NCI-H1092 (cell line): ENCODE measurements around the gene TRIM23.
"Not testable (repeated sequence)": the region's sequence is repeated elsewhere in the genome, so short reads cannot be mapped to it uniquely, and the experiment has no call there.

Source experiments
- DNase-seq: peaks from one replicate; lab custom pipeline; 2025; lab: John Stamatoyannopoulos, UW

The TRIM23 gene

GRCh38 chr5:65624025-65624570 lies at the start of gene TRIM23:
Gene TRIM23, minus strand, starts transcription at chr5:65624333. Its CDS starts 59 bp downstream, at chr5:65624274.
- DNase-seq: peak; percentile 88

DNA sequence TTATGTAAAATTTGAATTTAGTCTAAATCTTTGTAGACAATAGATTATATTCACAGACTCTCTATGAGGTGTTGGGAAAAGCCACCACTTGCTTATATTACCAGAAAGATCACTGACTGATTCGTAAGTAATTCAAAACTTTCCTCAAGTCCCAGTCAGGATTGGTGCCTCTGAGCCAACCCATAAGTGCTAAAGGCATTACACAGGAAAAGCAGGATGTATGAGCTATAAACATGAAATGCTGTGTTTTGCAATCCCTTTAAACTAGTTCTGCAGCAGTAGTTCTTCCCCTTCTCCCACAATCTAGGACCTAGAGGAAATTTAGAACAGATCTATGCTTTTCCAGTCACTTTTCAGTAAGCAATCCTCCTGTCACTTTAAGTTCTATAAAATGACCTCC lies 48.7 kb upstream of the TRIM23 start:
- no peak for DNase-seq

DNA sequence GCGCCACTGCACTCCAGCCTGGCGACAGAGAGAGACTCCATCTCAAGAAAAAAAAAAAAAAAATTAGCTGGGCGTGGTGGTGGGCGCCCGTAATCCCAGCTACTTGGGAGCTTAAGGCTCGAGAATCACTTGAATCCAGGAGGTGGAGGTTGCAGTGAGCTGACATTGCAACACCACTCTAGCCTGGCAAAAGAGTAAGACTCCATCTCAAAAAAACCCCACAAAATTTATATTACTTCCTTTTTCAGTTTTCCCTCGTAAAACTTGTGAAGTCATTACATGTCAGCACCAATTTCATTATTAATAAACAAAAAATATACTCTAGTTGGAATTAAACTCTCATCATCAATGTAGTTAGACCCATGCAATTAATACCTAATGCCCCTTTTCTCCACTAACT lies 44.6 kb upstream of the TRIM23 start:
- DNase-seq: no peak

DNA sequence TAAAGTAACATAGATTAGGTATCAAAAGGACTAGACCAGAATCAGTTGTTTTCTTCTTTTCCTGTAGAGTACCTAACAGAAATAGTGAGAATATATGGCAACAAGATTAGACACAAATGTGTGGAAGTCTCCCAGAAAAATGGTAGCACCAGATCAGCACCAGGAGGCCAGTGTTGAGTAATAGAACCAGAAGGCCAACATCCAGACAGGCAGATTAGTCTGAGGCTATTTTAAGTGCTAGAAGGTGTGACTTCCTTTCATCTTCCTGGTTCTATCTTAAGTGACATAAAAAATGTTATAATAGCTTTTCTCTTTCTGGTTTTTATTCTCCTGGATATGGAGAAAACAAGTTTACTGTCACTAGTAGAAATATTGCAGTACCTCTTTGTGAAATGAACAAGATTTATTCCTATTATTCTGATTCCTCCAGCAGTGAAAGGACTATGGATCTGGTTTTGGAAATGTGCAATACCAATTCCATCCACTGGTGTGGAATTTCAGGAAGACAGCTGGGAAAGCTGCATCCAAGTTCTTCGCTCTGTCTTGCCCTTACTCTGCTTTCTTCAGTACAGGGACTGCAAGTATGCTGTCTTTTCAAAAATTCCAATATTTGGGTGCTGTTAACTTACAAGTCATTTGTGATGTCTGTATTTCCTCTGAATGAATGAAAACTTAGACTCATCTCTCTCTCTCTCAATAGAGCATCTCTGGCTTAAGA lies 39.8 kb upstream of the TRIM23 start:
- DNase-seq: no peak

GRCh38 chr5:65654713-65655112 lies 30.6 kb upstream of the TRIM23 start:
- no peak for DNase-seq

DNA sequence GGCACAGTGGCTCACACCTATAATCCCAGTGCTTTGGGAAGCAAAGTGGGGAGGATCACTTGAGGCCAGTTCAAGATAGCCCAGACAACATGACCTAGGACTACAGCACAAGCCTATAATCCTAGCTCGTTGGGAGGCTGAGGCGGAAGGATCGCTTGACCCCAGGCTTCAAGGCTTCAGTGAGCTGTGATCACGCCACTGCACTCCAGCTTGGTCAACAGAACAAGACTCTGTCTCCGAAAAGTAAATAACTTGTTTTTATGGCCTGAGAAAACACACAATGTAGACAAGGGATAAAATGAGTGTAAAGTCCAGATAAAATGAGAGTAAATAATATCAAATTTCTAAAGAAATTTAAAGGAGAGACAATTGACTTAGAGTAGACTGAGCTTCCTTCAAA lies 27.0 kb upstream of the TRIM23 start:
- DNase-seq: no peak

DNA sequence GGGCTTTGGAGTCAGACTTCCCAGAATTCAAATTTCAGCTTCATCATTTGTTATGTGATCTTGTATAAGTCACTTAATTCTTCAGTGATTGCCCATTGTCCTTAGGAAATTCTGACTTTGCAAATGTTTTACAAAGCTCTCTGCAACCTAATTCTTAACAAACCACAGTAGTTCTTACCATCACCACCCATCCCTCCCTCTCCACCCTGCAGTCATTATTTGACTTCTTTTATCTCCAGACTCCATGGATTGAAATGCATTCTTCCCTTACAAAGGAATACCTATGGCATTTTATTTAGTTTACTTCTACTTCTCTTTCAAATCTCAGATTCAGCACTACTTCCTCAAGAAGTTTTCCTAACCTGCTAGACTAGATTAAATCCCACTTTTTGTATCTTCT lies 23.8 kb upstream of the TRIM23 start:
- DNase-seq: no peak

DNA sequence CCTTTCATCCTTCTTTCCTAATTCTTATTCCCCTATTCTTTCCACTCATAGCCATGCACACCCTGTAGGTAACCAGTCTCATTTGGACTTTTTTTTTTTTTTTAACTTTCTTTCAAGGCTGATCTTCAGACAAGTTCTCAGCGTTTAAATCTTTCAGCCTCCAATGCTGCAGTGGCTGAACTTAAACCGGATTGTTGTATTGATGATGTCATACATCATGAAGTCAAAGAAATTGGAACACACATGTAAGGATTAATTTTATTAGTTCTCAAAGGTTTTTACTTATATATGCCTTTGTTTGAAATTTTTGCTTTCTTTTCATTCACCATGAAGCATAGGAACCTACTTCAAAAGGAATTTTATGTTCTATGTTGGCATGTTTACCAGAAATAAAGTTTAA lies 22.8 kb upstream of the TRIM23 start:
- DNase-seq: no peak

DNA sequence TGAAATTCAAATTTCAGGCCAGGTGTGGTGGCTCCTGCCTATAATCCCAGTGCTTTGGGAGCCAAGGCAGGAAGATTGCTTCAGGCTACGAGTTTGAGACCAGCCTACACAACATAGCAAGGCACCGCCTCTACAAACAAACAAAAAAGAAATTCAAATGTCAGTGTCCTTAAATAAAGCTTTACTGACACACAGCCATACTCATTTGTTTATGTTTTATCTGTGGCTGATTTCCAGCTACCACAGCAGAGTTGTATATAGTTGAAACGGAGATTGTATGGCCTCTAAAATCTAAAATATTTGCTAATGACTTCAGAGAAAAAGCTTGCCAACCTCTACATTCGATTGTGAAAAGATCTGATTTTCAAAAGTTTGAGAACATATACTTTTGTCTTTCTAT lies 16.1 kb upstream of the TRIM23 start:
- no peak for DNase-seq

GRCh38 chr5:65630981-65631380 lies 6.8 kb upstream of the TRIM23 start:
- no peak for DNase-seq

DNA sequence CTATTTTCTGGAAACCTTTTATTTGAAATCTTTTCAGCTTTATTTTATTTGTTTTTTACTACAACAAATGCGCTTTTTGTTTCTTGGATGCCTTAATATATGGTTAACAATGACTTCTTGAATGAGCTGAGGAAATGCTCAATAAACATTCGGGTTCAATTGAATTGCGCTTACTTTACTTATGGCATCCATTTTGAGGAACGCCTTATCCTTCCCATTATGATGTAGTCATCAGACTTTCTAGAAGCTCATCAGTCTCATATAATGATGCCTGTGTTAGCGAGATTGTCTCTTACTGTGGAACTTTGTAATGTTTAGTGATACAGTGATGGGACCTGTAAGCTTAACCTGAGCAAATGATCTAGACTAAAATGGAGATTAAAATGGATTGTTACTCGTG lies 1.6 kb upstream of the TRIM23 start:
- DNase-seq: no peak

GRCh38 chr5:65624571-65625555 lies 730 bp upstream of the TRIM23 start, which contains the start of the genes SHLD3 and TRAPPC13:
Gene SHLD3, plus strand, starts transcription at chr5:65625027. Its CDS starts 4,561 bp downstream, at chr5:65629588.
Gene TRAPPC13, plus strand, starts transcription at chr5:65625027. Its CDS starts 34 bp downstream, at chr5:65625061.
- DNase-seq: peak; percentile 88

- no peak for DNase-seq
Observed at GRCh38 chr5:65623482-65623881, 651 bp downstream of the TRIM23 start.

GRCh38 chr5:65621961-65622360 lies 2.2 kb downstream of the TRIM23 start:
- not testable (repeated sequence) for DNase-seq

DNA sequence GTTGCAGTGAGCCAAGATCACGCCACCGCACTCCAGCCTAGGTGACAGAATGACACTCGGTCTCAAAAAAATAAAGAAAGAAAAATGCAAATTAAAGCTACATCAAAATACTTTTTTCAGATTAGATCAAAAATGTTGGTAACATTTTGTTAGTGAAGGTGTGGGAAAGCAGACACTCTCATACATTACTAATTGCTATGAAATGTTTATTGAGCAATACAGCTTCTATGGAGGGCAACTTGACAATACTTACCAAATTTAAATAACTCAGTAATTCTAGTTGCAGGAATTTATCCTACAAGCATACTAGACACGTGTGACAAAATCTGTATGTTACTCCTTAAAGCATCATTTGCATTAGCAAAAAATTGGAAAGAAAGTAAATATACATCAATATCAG lies 4.1 kb downstream of the TRIM23 start:
- DNase-seq: no peak

- DNase-seq: no peak
Observed at GRCh38 chr5:65612298-65612907, 11.7 kb downstream of the TRIM23 start.

- DNase-seq: peak; percentile 10
Observed at GRCh38 chr5:65611524-65611923, 12.6 kb downstream of the TRIM23 start.

DNA sequence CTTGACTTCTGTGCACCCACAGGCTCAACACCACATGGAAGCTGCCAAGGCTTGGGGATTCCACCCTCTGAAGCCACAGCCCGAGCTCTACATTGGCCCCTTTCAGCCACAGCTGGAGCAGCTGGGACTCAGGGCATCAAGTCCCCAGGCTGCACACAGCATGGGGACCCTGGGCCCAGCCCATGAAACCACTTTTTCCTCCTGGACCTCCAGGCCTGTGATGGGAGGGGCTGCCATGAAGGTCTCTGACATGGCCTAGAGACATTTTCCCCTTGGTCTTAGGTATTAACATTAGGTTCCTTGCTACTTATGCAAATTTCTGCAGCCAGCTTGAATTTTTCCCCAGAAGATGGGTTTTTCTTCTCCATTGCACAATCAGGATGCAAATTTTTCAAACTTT lies 22.4 kb downstream of the TRIM23 start:
- not testable (repeated sequence) for DNase-seq

DNA sequence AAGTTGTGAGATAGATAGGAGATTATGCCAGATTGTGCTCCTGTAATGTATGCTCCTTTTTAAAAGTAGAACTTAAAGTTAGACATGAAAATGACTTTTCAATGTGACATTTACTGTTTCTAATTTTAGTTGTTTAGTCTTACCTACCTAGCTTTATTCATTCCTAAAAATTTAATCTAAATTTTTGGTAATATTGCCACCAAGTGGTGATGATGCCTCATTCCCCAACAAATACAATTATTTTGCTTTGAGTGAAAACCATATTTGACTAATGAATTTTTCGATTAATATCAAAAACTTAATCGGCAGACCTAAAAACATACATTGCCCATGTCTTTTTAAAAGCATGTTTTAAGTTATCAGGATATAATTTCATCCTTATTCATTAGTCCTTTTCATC lies 35.4 kb downstream of the TRIM23 start:
- no peak for DNase-seq

DNA sequence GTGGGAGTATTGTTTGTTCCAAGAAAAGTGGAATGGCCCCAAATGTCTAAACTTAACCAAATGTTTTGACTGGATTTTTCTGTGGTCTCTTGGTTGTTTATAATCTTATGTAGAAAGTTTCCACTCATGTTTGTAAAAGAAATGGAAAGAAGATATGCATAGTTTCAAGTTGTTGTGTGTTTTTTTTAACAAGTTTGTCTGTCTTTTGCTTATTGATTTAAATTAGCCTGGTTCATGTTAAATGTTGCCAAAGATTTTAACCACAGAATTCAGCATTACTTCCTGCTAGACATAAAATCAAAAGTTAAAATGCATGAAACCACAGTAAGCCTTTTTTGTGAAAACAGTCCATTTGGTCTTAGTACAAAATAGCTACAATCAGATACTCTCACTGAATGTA lies 47.0 kb downstream of the TRIM23 start:
- no peak for DNase-seq

DNA sequence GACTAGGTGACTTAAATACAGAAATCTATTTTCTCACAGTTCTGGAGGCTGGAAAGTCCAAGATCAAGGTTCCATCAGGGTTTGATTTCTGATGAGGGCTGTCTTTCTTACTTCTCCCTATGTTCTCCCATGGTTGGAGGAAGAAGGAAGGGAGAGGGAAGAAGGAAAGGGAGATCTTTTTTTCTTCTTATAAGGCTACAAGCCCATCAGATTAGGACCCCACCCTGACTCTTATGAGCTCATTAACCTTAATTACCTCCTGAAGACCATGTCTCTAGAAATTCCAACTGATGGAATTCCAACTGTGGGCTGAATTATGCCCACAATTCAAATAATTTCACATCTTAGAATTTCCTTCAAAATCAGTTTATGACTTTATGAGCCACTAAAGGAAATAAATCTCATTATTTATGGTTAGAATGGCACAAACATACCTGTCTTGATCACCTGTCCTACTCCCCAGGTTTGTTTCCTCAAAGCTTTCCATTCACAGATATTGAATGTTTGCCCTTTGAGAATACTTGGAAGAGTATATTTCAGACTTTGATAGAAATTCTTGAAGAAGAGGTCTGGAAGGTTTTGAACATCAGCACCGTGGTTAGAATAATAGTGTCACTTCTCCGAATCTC lies 53.4 kb downstream of the TRIM23 start:
- DNase-seq: no peak

DNA sequence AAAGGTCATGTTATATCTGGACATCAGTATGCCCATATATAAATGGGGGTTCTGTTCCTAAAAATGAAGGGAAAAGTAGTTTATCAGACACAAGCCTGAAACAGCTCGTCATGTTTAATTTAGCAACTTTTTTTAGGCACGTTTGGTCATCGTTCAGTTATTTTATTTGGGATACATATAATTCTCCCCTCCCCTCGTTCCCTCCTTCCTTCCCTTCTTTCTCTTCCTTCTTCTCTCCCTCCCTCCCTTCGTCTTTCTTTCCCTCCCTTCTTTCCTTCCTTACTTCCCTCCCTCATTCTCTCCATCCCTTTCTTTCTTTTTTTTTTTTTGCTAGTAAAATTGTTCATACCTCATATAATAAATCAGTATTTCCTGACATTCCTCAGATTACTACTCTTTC lies 57.6 kb downstream of the TRIM23 start:
- no peak for DNase-seq
